HepG2 (cell line): Measurements from ENCODE around the gene ANO6. TPM values are rescaled to one million over a fixed set of nuclear protein-coding genes. Genes with fewer than 3 reads are reported as not detected.

Source experiments
- ATAC-seq: fragments of 200-7000 bp; cut with Tn5 transposase; 3 replicates; pipeline ENCODE4 v1.9.1; 2020; ENCODE audit warnings: mild to moderate bottlenecking, moderate library complexity
- BruUV-seq: library from RNA; stranded (reverse); fragments of 400-500 nt; replicated peaks from 2 replicates; lab custom pipeline; 2021; lab: Mats Ljungman, UMichigan
- CTCF ChIA-PET: fragments of 300-600 bp; formaldehyde crosslinking; extraction: SDS; loops from one replicate; lab custom pipeline; 2021; ENCODE audit warnings: low total read pairs, inconsistent platforms, low intra/inter-chr PET ratio; lab: Yijun Ruan, JAX
- POLR2A ChIA-PET: fragments of 350-600 bp; sonication (Branson Sonifier 250); formaldehyde crosslinking; loops from one replicate; lab custom pipeline; 2020; ENCODE audit warnings: antibody characterized with exemption, inconsistent platforms; lab: Yijun Ruan, JAX
- DNase-seq: peaks from one replicate; pipeline ENCODE4 v3.0.0-alpha.2; 2015; ENCODE audit warnings: low spot score
- FAIRE-seq: peaks from 3 replicates; lab custom pipeline; 2011; peaks lifted over from hg19 to GRCh38; lab: Jason Lieb, UNC
- H2AFZ ChIP-seq: one replicate; pipeline ENCODE4 v1.6.1; 2011; ENCODE audit warnings: low read length, inconsistent platforms
- H3K27ac ChIP-seq: fragments of 300-600 bp; 3 replicates; pipeline ENCODE4 v1.8.0; 2011; ENCODE audit warnings: mixed run types, mild to moderate bottlenecking, mixed read lengths, low read length, inconsistent platforms; ENCODE audit not compliant: insufficient read depth; ENCODE audit errors: extremely low read length
- H3K27me3 ChIP-seq, 2 experiments: fragments of 200-600 bp in 1 of 2; 2 replicates in 1 of 2; 3 replicates in 1 of 2; pipeline versions ENCODE4 v1.6.0 to v1.8.0; 2011; ENCODE audit warnings: low read length in 2 of 2, mild to moderate bottlenecking in 2 of 2, moderate library complexity in 2 of 2, inconsistent platforms in 1 of 2; ENCODE audit not compliant: insufficient read depth in 2 of 2, control insufficient read depth in 1 of 2
- H3K36me3 ChIP-seq, 2 experiments: fragments of 200-600 bp in 1 of 2; replicated peaks in 1 of 2; 2 replicates in 1 of 2; 3 replicates in 1 of 2; pipeline versions ENCODE4 v1.5.1 to v1.8.0; 2011; ENCODE audit warnings: low read length in 2 of 2, inconsistent platforms in 1 of 2; ENCODE audit not compliant: insufficient read depth in 2 of 2, control insufficient read depth in 1 of 2
- H3K4me1 ChIP-seq: 2 replicates; pipeline ENCODE4 v1.5.1; 2012; ENCODE audit warnings: low read length, inconsistent platforms; ENCODE audit not compliant: insufficient read depth
- H3K4me2 ChIP-seq: 2 replicates; pipeline ENCODE4 v1.6.0; 2011; ENCODE audit warnings: low read depth, low read length, inconsistent platforms
- H3K4me3 ChIP-seq, 3 experiments: fragments of 200-600 bp in 1 of 3; sonication (generic), shearing (Covaris generic) in 1 of 3; replicated peaks in 1 of 3; 2 replicates each; pipeline ENCODE4 v1.5.1; 2011 to 2016; ENCODE audit warnings: low read length in 3 of 3, inconsistent platforms in 2 of 3, low read depth in 2 of 3, mild to moderate bottlenecking in 2 of 3, control low read depth in 1 of 3, mixed read lengths in 1 of 3; ENCODE audit not compliant: insufficient read depth in 1 of 3
- H3K79me2 ChIP-seq: one replicate; pipeline ENCODE4 v1.6.1; 2011; ENCODE audit warnings: low read length, inconsistent platforms; ENCODE audit not compliant: insufficient read depth
- H3K9ac ChIP-seq: 2 replicates; pipeline ENCODE4 v1.6.0; 2011; ENCODE audit warnings: mild to moderate bottlenecking, low read depth, low read length, inconsistent platforms; ENCODE audit not compliant: insufficient read depth
- H3K9me3 ChIP-seq: 2 replicates; pipeline ENCODE4 v1.5.1; 2012; ENCODE audit warnings: mild to moderate bottlenecking, low read length
- H4K20me1 ChIP-seq: 2 replicates; pipeline ENCODE4 v1.6.0; 2011; ENCODE audit warnings: inconsistent platforms, mild to moderate bottlenecking, low read length, moderate library complexity; ENCODE audit not compliant: insufficient read depth
- HOXA5 ChIP-seq: sonication (generic); formaldehyde crosslinking; IDR thresholded peaks from 2 replicates; pipeline ENCODE4 v1.4.0; 2020; ENCODE audit warnings: missing genetic modification reagents
- KAT7 ChIP-seq: IDR thresholded peaks from 2 replicates; pipeline ENCODE4 v1.6.1; 2018; ENCODE audit warnings: borderline replicate concordance, missing compliant biosample characterization
- MXD1 ChIP-seq: sonication (generic); formaldehyde crosslinking; IDR thresholded peaks from 2 replicates; pipeline ENCODE4 v1.4.0; 2020; ENCODE audit warnings: mild to moderate bottlenecking, missing genetic modification reagents
- POLR2AphosphoS5 ChIP-seq: IDR thresholded peaks from 2 replicates; pipeline ENCODE4 v1.6.1; 2012; ENCODE audit warnings: low read depth, low read length
- SATB2 ChIP-seq: sonication (generic); formaldehyde crosslinking; IDR thresholded peaks from 2 replicates; pipeline ENCODE4 v1.5.0; 2020; ENCODE audit warnings: missing genetic modification reagents
- SP4 ChIP-seq: sonication (generic); formaldehyde crosslinking; IDR thresholded peaks from 2 replicates; pipeline ENCODE4 v1.8.1; 2023; ENCODE audit warnings: mild to moderate bottlenecking, missing genetic modification reagents
- TAF1 ChIP-seq: sonication (generic); formaldehyde crosslinking; IDR thresholded peaks from 2 replicates; pipeline ENCODE4 v1.4.0; 2020; ENCODE audit warnings: missing genetic modification reagents
- ZNF253 ChIP-seq: sonication (generic); formaldehyde crosslinking; IDR thresholded peaks from 2 replicates; pipeline ENCODE4 v1.8.0; 2022; ENCODE audit warnings: mild to moderate bottlenecking, missing genetic modification reagents, borderline replicate concordance
- ZNF773 ChIP-seq: sonication (generic); formaldehyde crosslinking; IDR thresholded peaks from 2 replicates; pipeline ENCODE4 v1.4.0; 2020; ENCODE audit warnings: missing genetic modification reagents, borderline replicate concordance
- ZUFSP ChIP-seq: sonication (generic); formaldehyde crosslinking; IDR thresholded peaks from 2 replicates; pipeline ENCODE4 v1.9.0; 2021; ENCODE audit warnings: missing genetic modification reagents, mild to moderate bottlenecking, borderline replicate concordance
- WGBS: methylation state at CpG from one replicate; pipeline ENCODE4 v1.1.6; 2017; ENCODE audit warnings: low lambda C conversion rate; 5-methylcytosine and 5-hydroxymethylcytosine counted together
- in situ Hi-C: cut with HindIII; loops from 2 replicates; pipeline ENCODE4 v1.10.0; 2017; ENCODE audit warnings: low pct_unique_long_range_greater_than_20kb; ENCODE audit not compliant: extremely low pct_ligation_motif_present
- intact Hi-C: fragments of 100-400 bp; cut with micrococcal nuclease; formaldehyde crosslinking; loops from one replicate; pipeline ENCODE4 v1.10.0; 2022; ENCODE audit not compliant: unreplicated experiment
- polyA plus RNA-seq, 8 experiments: library from polyadenylated mRNA; depleted of rRNA in 3 of 8; stranded (reverse) in 7 of 8; unstranded in 1 of 8; fragments of >200 nt; fragmentation: Illumina TruSeq in 4 of 8; extraction: Trizol in 4 of 8; gene quantifications; 2 replicates each; pipeline versions ENCODE4 v1.2.1 to v1.2.3, GENCODE V29; 2011 to 2016; ENCODE audit warnings: low read depth in 4 of 8, missing spikeins in 1 of 8, mixed read lengths in 1 of 8; ENCODE audit not compliant: insufficient read depth in 1 of 8
- total RNA-seq, 5 experiments: library from RNA; depleted of rRNA; stranded (reverse); fragments of >200 nt; fragmentation: Illumina TruSeq; extraction: Trizol; gene quantifications; 2 replicates each; pipeline ENCODE4 v1.2.3, GENCODE V29; 2016; ENCODE audit warnings: low read depth in 1 of 5

The ANO6 gene
- total and polyA plus RNA-seq, 2 of the 13 experiments (the other 11 are each of a cell fraction or from before 2014, with no cell fraction given): 37.8 to 57.1 TPM

- CTCF ChIA-PET: no interaction called here
- BruUV-seq: no TSS peak
Measured at GRCh38 chr12:45209784-45210183, 6.1 kb upstream of the ANO6 start.

More at GRCh38 chr12:45209784-45210183, 6.1 kb upstream of the ANO6 start:
- H3K4me2 ChIP-seq: no peak overlapping the region
- H3K27ac ChIP-seq: no peak overlapping the region
- intact Hi-C loops: no loop called here
- H3K4me3 ChIP-seq: no peak overlapping the region
- TF ChIP-seq POLR2AphosphoS5 (no peak), TAF1 (CRISPR knock-in tag) (no peak), SATB2 (CRISPR knock-in tag) (no peak), KAT7 (CRISPR knock-in tag) (no peak), ZNF253 (CRISPR knock-in tag) (no peak), ZNF773 (CRISPR knock-in tag) (no peak), SP4 (CRISPR knock-in tag) (no peak), HOXA5 (CRISPR knock-in tag) (no peak), ZUFSP (CRISPR knock-in tag) (no peak), MXD1 (CRISPR knock-in tag) (no peak)
- peaks cover 38% of the 10 kb centered on the region for H3K4me1 ChIP-seq
- H3K79me2 ChIP-seq: no peaks in the 10 kb centered on the region
- ATAC-seq (no peak), FAIRE-seq (no peak), DNase-seq (no peak)
- H3K27me3 ChIP-seq: no peaks in the 10 kb centered on the region
- no peaks in the 10 kb centered on the region for H3K9me3 ChIP-seq
- no peak overlapping the region for H2AFZ ChIP-seq
- H3K9ac ChIP-seq: no peak overlapping the region
- POLR2A ChIA-PET: no interaction called here
- no peaks in the 10 kb centered on the region for H3K36me3 ChIP-seq
- H4K20me1 ChIP-seq: no peaks in the 10 kb centered on the region
- in situ Hi-C loops: no loop called here
- WGBS: 94% methylated on average over 2 of the region's 2 CpGs
